Osteoblast (primary cell): Measurements from ENCODE around the gene YPEL3. TPM values are rescaled to one million over a fixed set of nuclear protein-coding genes. Genes with fewer than 3 reads are reported as not detected.

Experiments used
- DNase-seq: peaks from one replicate; pipeline ENCODE4 v3.0.0; 2011; ENCODE audit warnings: low spot score, mixed read lengths; ENCODE audit not compliant: insufficient read length; ENCODE audit errors: missing footprints
- H2AFZ ChIP-seq: 2 replicates; pipeline ENCODE4 v1.6.0; 2011; ENCODE audit warnings: mild to moderate bottlenecking, low read length
- H3K27ac ChIP-seq: 2 replicates; pipeline ENCODE4 v1.5.1; 2011; ENCODE audit warnings: mild to moderate bottlenecking, low read depth, low read length, moderate library complexity
- H3K27me3 ChIP-seq: 2 replicates; pipeline ENCODE4 v1.6.0; 2012; ENCODE audit warnings: mild to moderate bottlenecking, control low read depth, inconsistent platforms, low read length, moderate library complexity; ENCODE audit not compliant: insufficient read depth
- H3K36me3 ChIP-seq: 2 replicates; pipeline ENCODE4 v1.5.1; 2011; ENCODE audit warnings: mild to moderate bottlenecking, low read length, control low read depth, moderate library complexity; ENCODE audit not compliant: insufficient read depth
- H3K4me1 ChIP-seq: 2 replicates; pipeline ENCODE4 v1.5.1; 2011; ENCODE audit warnings: mild to moderate bottlenecking, low read length, control low read depth, moderate library complexity; ENCODE audit not compliant: insufficient read depth
- H3K4me2 ChIP-seq: 2 replicates; pipeline ENCODE4 v1.6.0; 2011; ENCODE audit warnings: mild to moderate bottlenecking, low read length; ENCODE audit not compliant: insufficient read depth
- H3K4me3 ChIP-seq: fragments of 200-600 bp; sonication (generic); 3 replicates; pipeline ENCODE4 v1.5.1; 2012; ENCODE audit warnings: mild to moderate bottlenecking, low read length, inconsistent platforms; ENCODE audit not compliant: insufficient read depth
- H3K79me2 ChIP-seq: 2 replicates; pipeline ENCODE4 v1.6.0; 2012; ENCODE audit warnings: mild to moderate bottlenecking, low read length, control low read depth, inconsistent platforms; ENCODE audit not compliant: insufficient read depth
- H3K9me3 ChIP-seq: 2 replicates; pipeline ENCODE4 v1.5.1; 2011; ENCODE audit warnings: low read depth, low read length, control low read depth
- H4K20me1 ChIP-seq: 2 replicates; pipeline ENCODE4 v1.6.0; 2012; ENCODE audit warnings: mild to moderate bottlenecking, low read length, control low read depth; ENCODE audit not compliant: insufficient read depth
- CTCF ChIP-seq: IDR thresholded peaks from 2 replicates; pipeline ENCODE4 v1.5.1; 2011; ENCODE audit warnings: mild to moderate bottlenecking, low read depth, low read length, moderate library complexity; ENCODE audit errors: extremely low read depth
- total RNA-seq: library from RNA; depleted of rRNA; stranded (reverse); fragments of >200 nt; gene quantifications from 2 replicates; pipeline ENCODE4 v1.2.3, GENCODE V29; 2012

Gene YPEL3
- total RNA-seq, 1 donor = 28.2 TPM

- Histone ChIP-seq H3K4me1 (no peaks in the 10 kb centered on the region), H3K9me3 (no peaks in the 10 kb centered on the region), H3K36me3 (no peaks in the 10 kb centered on the region), H3K4me3 (no peak overlapping the region), H3K79me2 (no peaks in the 10 kb centered on the region), H4K20me1 (no peaks in the 10 kb centered on the region), H2AFZ (no peak overlapping the region), H3K4me2 (no peak overlapping the region), H3K27me3 (no peaks in the 10 kb centered on the region), H3K27ac (no peak overlapping the region)
- no peak for TF ChIP-seq CTCF
- DNase-seq = no peak
Observed at GRCh38 chr16:30143347-30143702, 47.3 kb upstream of the YPEL3 start.

- no peak for TF ChIP-seq CTCF
- Histone ChIP-seq H3K4me3 (no peak overlapping the region), H4K20me1 (no peaks in the 10 kb centered on the region), H3K4me1 (no peaks in the 10 kb centered on the region), H3K27me3 (no peaks in the 10 kb centered on the region), H3K36me3 (no peaks in the 10 kb centered on the region), H3K9me3 (no peaks in the 10 kb centered on the region), H3K27ac (no peak overlapping the region), H2AFZ (no peak overlapping the region), H3K4me2 (no peak overlapping the region), H3K79me2 (no peaks in the 10 kb centered on the region)
- no peak for DNase-seq
Observed at GRCh38 chr16:30142672-30143346, 46.8 kb upstream of the YPEL3 start.

GRCh38 chr16:30141750-30142149, 45.7 kb upstream of the YPEL3 start:
- TF ChIP-seq CTCF = no peak
- Histone ChIP-seq H3K27me3 (no peaks in the 10 kb centered on the region), H3K36me3 (no peaks in the 10 kb centered on the region), H3K4me2 (no peak overlapping the region), H3K9me3 (no peaks in the 10 kb centered on the region), H3K4me3 (no peak overlapping the region), H3K27ac (no peak overlapping the region), H3K79me2 (no peaks in the 10 kb centered on the region), H4K20me1 (no peaks in the 10 kb centered on the region), H3K4me1 (no peaks in the 10 kb centered on the region), H2AFZ (no peak overlapping the region)
- no peak for DNase-seq

GRCh38 chr16:30139583-30140481, 43.8 kb upstream of the YPEL3 start:
- no peaks in the 10 kb centered on the region for H3K36me3 ChIP-seq
- no peaks in the 10 kb centered on the region for H4K20me1 ChIP-seq
- no peaks in the 10 kb centered on the region for H3K27me3 ChIP-seq
- no peaks in the 10 kb centered on the region for H3K4me1 ChIP-seq
- no peaks in the 10 kb centered on the region for H3K79me2 ChIP-seq
- no peak overlapping the region for H3K27ac ChIP-seq
- no peak overlapping the region for H3K4me3 ChIP-seq
- no peaks in the 10 kb centered on the region for H3K9me3 ChIP-seq
- no peak overlapping the region for H3K4me2 ChIP-seq
- no peak for DNase-seq
- H2AFZ ChIP-seq = no peak overlapping the region
- TF ChIP-seq CTCF = no peak
